Measurements from ENCODE around the gene ANKZF1. TPM values are rescaled to one million over a fixed set of nuclear protein-coding genes. Genes with fewer than 3 reads are reported as not detected.
"Not testable (repeated sequence)": the region's sequence is repeated elsewhere in the genome, so short reads cannot be mapped to it uniquely, and the experiment has no call there.

ANKZF1 gene, protein sequence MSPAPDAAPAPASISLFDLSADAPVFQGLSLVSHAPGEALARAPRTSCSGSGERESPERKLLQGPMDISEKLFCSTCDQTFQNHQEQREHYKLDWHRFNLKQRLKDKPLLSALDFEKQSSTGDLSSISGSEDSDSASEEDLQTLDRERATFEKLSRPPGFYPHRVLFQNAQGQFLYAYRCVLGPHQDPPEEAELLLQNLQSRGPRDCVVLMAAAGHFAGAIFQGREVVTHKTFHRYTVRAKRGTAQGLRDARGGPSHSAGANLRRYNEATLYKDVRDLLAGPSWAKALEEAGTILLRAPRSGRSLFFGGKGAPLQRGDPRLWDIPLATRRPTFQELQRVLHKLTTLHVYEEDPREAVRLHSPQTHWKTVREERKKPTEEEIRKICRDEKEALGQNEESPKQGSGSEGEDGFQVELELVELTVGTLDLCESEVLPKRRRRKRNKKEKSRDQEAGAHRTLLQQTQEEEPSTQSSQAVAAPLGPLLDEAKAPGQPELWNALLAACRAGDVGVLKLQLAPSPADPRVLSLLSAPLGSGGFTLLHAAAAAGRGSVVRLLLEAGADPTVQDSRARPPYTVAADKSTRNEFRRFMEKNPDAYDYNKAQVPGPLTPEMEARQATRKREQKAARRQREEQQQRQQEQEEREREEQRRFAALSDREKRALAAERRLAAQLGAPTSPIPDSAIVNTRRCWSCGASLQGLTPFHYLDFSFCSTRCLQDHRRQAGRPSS
- polyA plus RNA-seq, result 10 to 100 TPM; 15.7 to 23.0 (median 20.7) TPM

DNA sequence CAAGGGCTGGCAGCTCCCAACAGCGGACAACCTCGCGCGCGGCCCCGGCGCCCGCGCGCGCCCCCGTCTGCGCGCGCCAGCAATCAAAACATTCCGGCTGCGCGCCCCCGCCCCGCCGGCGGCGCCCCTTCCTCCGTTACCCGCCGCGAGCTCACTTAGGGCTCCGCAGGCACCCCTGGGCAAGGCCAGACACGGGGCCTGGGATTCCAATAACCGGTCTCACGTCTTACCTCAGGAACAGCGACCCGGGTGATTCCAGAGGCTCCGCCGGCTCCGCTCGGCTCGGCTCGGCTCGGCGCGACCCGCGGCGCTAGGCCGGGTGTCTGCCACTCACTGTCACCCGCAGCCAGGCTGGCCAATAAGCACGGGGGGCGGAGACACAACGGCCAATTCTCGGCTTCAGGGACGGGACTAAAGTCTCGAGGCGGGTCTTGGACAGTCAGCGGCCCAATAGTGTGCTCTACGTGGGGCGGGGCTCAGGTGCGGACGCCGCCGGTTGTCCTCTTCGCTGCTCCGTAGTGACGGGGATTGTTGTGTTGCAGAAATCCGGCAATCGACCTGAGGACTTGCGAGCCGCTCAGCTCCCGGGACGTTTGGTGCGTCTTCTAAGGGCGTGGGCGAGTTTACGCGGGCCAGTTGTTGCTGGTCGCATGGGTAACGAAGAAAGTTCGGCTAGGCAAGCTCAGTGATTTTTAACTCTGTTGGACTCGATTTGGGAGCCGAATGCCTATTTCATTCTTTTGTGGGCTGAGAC is at the start of gene ANKZF1, which contains the start of gene ATG9A:
Gene ANKZF1 (plus strand): TSS at position 502 of the 754 bp plus-strand sequence. CDS start 452 bp downstream, outside the sequence.
Gene ATG9A (minus strand): TSS at position 332 of the 754 bp plus-strand sequence. CDS start 1,612 bp downstream, outside the sequence.
- no peak within 1 kb of the TSS for H3K27ac ChIP-seq (ENCODE audit: low read depth, low read length)
- 0 to 1% (median 0%) methylated on average over 78 to 80 of the region's 80 CpGs for WGBS, 3 donors

DNA sequence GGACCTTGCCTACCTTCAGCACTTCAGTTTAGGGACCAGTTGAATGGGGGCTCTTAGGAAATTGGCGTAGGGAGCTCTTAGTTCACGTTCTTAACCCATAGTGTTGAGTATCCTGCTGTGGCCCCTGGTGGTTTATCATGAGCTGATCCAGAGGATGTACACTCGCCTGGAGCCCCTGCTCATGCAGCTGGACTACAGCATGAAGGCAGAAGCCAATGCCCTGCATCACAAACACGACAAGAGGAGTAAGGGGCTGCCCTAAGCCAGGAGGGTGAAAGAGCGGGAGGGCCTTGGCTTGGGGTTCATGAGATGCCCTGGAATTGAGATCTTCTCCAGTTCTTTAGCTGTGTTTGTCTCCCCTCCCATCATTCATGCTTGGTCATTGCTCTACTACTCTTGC is 48.6 kb upstream of the ANKZF1 start:
- WGBS, 3 donors, result 91 to 93% (median 93%) methylated on average over 5 of the region's 5 CpGs
- no peak overlapping the region for H3K27ac ChIP-seq (ENCODE audit: low read depth, low read length)

DNA sequence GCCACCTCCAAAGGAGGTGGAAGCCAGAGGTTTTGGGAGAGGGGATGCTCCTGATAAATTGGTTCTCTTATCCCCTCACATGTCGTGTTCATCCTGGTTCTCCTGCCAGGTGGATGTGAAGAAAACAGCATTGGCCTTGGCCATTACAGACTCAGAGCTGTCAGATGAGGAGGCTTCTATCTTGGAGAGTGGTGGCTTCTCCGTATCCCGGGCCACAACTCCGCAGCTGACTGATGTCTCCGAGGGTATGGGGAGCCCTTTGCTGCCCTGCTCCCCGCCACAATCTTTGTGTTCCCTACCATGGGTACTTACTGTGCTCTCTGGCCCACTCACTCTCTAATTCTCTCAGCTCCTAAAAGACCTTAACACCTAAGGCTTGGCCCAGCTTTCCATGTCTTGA is 48.1 kb upstream of the ANKZF1 start:
- no peak overlapping the region for H3K27ac ChIP-seq (ENCODE audit: low read depth, low read length)
- WGBS, 3 donors, result 88 to 100% (median 94%) methylated on average over 6 of the region's 6 CpGs

DNA sequence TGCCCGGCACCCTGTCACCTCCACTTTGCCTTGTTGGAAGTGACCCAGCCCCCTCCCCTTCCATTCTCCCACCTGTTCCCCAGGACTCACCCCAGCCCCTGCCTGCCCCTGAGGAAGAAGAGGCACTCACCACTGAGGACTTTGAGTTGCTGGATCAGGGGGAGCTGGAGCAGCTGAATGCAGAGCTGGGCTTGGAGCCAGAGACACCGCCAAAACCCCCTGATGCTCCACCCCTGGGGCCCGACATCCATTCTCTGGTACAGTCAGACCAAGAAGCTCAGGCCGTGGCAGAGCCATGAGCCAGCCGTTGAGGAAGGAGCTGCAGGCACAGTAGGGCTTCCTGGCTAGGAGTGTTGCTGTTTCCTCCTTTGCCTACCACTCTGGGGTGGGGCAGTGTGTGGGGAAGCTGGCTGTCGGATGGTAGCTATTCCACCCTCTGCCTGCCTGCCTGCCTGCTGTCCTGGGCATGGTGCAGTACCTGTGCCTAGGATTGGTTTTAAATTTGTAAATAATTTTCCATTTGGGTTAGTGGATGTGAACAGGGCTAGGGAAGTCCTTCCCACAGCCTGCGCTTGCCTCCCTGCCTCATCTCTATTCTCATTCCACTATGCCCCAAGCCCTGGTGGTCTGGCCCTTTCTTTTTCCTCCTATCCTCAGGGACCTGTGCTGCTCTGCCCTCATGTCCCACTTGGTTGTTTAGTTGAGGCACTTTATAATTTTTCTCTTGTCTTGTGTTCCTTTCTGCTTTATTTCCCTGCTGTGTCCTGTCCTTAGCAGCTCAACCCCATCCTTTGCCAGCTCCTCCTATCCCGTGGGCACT is 47.1 kb upstream of the ANKZF1 start:
- H3K27ac ChIP-seq (ENCODE audit: low read depth, low read length), result no peak overlapping the region

DNA sequence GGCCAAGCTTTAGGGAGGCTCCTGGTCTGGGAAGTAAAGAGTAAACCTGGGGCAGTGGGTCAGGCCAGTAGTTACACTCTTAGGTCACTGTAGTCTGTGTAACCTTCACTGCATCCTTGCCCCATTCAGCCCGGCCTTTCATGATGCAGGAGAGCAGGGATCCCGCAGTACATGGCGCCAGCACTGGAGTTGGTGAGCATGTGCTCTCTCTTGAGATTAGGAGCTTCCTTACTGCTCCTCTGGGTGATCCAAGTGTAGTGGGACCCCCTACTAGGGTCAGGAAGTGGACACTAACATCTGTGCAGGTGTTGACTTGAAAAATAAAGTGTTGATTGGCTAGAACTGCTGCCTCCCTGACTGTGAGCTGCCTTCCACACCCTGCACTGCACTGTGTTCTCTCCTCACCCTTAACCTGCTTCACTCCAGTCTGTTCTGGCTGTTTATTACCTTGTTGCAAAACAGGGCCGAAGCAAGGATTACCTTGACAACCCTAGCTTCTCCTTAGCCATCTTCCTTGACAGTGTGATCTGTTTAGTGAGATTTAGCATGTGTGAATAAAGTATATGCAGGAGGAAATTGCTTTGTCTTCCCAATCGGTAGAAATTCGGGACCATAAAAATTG is 46.3 kb upstream of the ANKZF1 start:
- 87 to 93% (median 90%) methylated on average over 6 of the region's 6 CpGs for WGBS, 3 donors
- H3K27ac ChIP-seq (ENCODE audit: low read depth, low read length), result no peak overlapping the region

More for the DNA sequence above, 47.1 kb upstream of the ANKZF1 start:
- WGBS, 3 donors, result 51 to 83% (median 61%) methylated on average over 8 of the region's 8 CpGs

DNA sequence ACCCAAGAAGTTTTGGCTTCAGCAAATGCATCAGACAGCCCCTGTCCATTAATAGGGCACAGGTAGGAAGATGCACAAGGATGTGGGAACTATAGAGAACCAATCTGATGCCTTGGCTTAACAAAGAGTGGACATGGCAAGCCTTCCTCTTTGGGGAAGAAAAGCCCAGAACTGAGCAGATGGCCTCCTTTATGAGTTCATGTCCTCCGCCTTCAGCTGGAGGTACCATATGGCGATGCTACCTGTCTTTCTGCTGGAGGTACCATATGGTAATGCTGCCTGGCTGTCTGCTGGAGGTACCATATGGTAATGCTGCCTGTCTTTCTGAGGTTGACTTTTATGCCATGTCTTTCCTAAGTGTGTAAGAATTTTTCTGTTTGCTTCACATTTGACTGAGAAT is 45.5 kb upstream of the ANKZF1 start:
- H3K27ac ChIP-seq (ENCODE audit: low read depth, low read length), result no peak overlapping the region
- 96 to 100% (median 100%) methylated on average over 2 of the region's 2 CpGs for WGBS, 3 donors

DNA sequence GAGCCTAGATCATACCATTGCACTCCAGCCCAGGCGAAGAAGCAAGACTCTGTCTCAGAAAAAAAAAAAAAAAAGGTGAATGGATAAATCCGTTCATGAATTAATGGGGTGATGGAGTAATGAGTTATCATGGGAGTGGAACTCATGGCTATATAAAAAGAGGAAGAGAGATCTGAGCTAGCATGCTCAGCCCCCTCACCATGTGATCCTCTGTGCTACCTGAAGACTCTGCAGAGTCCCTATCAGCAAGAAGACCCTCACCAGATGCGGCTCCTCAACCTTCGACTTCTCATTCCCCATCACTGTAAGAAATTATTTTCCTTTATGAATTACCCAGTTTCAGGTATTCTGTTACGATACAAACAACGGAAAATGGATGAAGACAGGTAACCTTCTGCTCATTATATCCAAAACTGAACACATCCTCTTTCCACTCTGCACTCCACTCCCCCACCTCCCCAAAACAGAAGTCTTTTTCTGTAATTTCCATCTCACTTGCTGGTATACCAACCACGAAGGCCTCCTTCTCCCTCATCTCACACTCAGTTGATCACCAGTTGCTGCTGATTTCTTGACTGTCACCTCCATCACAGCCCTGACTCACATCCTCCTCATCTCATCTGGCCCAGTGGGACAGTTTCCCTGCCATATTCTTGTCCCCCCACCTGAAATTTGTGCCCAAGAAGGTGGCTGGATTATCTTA is 42.7 kb upstream of the ANKZF1 start:
- H3K27ac ChIP-seq (ENCODE audit: low read depth, low read length), result no peak overlapping the region
- 86 to 93% (median 90%) methylated on average over 7 of the region's 7 CpGs for WGBS, 3 donors

DNA sequence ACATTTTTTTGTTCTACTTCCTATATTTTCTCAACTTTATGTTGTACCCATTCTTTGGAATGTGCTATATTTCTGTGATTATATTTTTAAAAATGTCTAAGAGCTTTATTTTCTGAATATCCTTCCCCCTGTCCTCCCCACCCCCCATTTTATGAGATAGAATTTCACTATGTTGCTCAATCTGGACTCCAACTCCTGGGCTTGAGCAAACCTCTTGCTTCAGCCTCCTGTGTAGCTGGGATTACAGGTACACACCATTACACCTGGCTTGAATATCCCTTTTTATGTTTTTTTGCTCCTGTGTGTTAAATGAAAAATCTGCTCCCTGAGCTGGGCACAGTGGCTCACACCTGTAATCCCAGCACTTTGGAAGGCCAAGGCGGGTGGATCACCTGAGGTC is 32.2 kb upstream of the ANKZF1 start:
- 86 to 95% (median 94%) methylated on average over 1 of the region's 1 CpG for WGBS, 3 donors
- H3K27ac ChIP-seq (ENCODE audit: low read depth, low read length), result no peak overlapping the region

DNA sequence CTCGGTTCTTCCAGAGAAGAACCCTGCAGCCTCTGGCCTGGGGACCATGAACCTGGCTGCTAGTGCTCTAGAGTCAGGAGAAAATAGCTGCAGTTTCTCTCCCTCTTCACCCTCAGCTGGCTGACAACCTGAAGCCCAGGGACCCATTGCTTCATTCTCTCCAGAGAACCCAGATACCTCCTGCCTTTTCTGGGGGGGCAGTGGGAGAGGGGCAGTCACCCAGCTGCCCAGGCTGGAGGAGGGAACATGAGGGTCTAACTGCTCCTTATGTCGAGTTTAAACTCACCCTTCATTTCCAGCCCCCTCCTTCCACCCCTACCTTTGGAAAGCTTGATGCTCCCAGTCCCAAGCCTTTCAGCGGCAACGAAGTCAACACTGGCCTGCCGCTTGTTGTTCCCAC is 30.6 kb upstream of the ANKZF1 start:
- H3K27ac ChIP-seq (ENCODE audit: low read depth, low read length), result no peak overlapping the region
- 74 to 81% (median 77%) methylated on average over 5 of the region's 5 CpGs for WGBS, 3 donors

DNA sequence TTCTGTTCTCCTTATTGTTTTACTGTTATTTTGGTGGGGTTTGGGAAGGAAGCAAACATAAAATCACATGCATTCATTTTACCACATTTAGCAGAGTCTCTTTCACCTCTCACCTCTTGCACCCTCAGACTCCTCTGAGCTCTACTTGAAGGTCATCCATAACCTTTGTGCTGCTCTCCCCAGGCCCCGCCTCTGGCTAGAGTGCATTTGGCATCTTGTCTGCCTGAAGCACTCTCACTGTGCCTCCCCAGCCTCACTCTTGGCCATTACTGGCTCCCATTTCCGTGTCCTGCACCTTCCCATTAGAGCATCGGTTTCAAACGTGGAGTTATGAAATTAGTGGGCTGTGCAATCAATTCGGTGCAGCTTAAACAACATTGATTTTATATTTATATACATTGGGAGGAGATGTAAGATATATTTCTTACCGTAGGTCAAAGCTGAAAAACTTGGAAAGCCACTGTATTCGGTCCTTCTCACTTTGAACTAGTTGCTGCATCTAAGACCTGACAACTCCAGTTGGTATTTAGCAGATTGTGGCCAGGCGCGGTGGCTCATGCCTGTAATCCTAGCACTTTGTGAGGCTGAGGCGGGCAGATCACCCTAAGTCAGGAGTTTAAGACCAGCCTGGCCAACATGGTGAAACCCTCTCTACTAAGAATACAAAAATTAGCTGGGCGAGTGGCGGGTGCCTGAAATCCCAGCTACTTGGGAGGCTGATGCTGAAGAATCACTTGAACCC is 30.0 kb upstream of the ANKZF1 start:
- WGBS, 3 donors, result 78 to 84% (median 81%) methylated on average over 12 of the region's 12 CpGs
- no peak overlapping the region for H3K27ac ChIP-seq (ENCODE audit: low read depth, low read length)

DNA sequence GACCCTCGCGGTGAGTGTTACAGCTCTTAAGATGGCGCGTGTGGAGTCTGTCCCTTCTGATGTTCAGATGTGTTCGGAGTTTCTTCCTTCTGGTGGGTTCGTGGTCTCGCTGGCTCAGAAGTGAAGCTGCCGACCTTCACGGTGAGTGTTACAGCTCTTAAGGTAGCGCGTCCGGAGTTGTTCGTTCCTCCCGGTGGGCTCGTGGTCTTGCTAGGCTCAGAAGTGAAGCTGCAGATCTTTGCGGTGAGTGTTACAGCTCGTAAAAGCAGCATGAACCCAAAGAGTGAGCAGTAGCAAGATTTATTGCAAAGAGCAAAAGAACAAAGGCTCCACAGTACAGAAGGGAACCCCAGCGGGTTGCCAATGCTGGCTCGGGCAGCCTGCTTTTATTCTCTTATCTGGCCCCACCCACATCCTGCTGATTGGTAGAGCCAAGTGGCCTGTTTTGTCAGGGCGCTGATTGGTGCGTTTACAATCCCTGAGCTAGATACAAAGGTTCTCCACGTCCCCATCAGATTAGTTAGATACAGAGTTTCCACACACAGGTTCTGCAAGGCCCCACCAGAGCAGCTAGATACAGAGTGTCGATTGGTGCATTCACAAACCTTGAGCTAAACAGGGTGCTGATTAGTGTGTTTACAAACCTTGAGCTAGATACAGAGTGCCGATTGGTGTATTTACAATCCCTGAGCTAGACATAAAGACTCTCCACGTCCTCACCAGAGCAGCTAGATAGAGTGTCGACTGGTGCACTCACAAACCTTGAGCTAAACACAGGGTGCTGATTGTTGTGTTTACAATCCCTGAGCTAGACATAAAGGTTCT is 28.9 kb upstream of the ANKZF1 start:
- H3K27ac ChIP-seq (ENCODE audit: low read depth, low read length), result not testable (repeated sequence)
- WGBS, 3 donors, result 70 to 82% (median 76%) methylated on average over 24 to 25 of the region's 26 CpGs

DNA sequence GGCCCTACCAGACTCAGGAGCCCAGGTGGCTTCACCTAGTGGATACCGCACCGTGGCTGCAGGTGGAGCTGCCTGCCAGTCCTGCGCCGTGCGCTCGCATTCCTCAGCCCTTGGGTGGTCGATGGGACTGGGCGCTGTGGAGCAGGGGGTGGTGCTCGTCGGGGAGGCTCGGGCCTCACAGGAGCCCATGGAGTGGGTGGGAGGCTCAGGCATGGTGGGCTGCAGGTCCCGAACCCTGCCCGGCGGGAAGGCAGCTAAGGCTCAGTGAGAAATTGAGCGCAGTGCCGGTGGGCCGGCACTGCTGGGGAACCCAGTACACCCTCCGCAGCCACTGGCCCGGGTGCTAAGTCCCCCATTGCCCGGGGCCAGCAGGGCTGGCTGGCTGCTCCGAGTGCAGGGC is 28.3 kb upstream of the ANKZF1 start:
- 76 to 93% (median 90%) methylated on average over 12 to 21 of the region's 21 CpGs for WGBS, 3 donors

DNA sequence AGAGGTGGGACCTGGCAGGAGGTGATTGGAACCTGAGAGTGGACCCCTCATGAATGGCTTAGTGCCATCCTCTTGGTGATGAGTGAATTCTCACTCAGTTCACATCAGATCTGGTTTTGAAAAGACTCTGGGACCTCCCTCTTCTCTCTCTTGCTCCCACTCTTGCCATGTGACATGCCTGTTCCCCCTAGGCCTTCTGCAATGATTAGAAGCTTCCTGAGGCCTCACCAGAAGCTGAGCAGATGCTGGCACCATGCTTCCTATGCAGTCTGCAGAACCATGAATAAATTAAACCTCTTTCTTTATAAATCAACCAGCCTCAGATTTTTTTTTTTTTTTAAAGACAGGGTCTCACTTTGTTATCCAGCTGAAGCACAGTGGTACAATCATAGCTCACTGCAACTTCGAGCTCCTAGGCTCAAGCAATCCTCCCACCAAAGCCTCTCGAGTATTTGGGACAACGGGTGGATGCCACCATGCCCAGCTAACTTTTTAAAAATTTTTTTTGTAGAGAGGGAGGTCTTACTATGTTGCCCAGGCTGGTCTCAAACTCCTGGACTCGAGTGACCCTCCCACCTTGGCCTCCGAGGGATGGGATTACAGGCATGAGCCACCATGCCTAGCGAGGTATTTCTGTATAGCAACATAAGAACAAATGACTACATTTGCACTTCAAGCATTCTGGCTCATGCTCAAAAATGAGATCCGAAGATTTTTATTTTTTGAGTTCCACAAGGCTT is 25.0 kb upstream of the ANKZF1 start:
- WGBS, 3 donors, result 88 to 93% (median 92%) methylated on average over 7 of the region's 7 CpGs
- H3K27ac ChIP-seq (ENCODE audit: low read depth, low read length), result no peak overlapping the region

More for the DNA sequence above, 28.3 kb upstream of the ANKZF1 start:
- not testable (repeated sequence) for H3K27ac ChIP-seq (ENCODE audit: low read depth, low read length)

DNA sequence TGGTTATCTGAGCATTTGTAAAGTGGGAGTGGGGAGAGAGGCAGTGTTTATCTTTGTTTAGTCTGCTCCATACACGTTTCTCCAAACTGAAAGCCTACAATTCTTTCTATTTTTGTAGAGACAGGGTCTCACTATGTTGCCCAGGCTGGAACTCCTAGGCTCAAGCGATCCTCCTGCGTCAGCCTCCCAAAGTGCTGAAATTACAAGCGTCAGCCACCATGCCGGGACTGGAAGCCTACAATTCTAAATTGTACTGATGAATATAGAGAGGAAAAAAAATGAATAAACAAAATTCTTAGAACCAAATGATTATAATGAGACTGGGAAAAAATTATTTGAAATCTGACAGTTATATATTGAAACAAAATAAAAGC is 24.5 kb upstream of the ANKZF1 start:
- no peak overlapping the region for H3K27ac ChIP-seq (ENCODE audit: low read depth, low read length)
- 81 to 91% (median 87%) methylated on average over 5 of the region's 5 CpGs for WGBS, 3 donors

DNA sequence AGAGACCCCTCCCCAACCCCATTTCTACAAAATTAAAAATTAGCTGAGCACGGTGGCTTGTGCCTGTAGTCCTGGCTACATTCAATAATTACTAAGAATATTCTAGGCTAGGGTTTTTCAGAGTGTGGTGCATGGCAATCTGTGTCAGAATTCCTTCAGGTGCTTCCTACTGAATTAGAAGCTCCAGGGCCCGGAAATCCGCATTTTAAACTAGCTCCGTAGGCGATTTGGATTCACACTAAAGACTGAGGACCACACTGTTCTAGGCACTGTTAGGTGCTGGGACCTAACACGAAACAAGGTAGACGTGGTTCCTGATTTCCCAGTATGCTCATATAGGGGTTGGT is 23.7 kb upstream of the ANKZF1 start:
- WGBS, 3 donors, result 9 to 21% (median 16%) methylated on average over 7 of the region's 7 CpGs

More for the DNA sequence above, 23.7 kb upstream of the ANKZF1 start:
- H3K27ac ChIP-seq (ENCODE audit: low read depth, low read length), result peak overlapping the region; percentile 10

All from adipose tissue (tissue), 3 donors.